OCI-LY1 (cell line): ENCODE results near the gene PIK3R5.

Experiments used
- H2AFZ ChIP-seq: fragments of 200-600 bp; sonication (generic), shearing (Covaris generic); 2 replicates; pipeline ENCODE4 v1.6.0; 2014; ENCODE audit warnings: antibody characterized with exemption, mild to moderate bottlenecking, low read length
- H3F3A ChIP-seq: fragments of 200-600 bp; sonication (generic), shearing (Covaris generic); 2 replicates; pipeline ENCODE4 v1.6.0; 2014; ENCODE audit warnings: mild to moderate bottlenecking, antibody characterized with exemption, low read length, moderate library complexity; ENCODE audit not compliant: insufficient read depth
- H3K27ac ChIP-seq: fragments of 200-600 bp; sonication (generic); 2 replicates; pipeline ENCODE4 v1.5.1; 2014; ENCODE audit warnings: low read length, mixed run types, mild to moderate bottlenecking, low read depth; ENCODE audit not compliant: poor library complexity, severe bottlenecking
- H3K27me3 ChIP-seq: fragments of 200-600 bp; sonication (generic); 2 replicates; pipeline ENCODE4 v1.6.0; 2014; ENCODE audit warnings: antibody characterized with exemption, mild to moderate bottlenecking, low read length, moderate library complexity; ENCODE audit not compliant: insufficient read depth
- H3K36me3 ChIP-seq: fragments of 200-600 bp; sonication (generic); 2 replicates; pipeline ENCODE4 v1.6.1; 2014; ENCODE audit warnings: mild to moderate bottlenecking, antibody characterized with exemption, low read length, moderate library complexity, mixed read lengths; ENCODE audit not compliant: insufficient read depth
- H3K4me1 ChIP-seq: fragments of 200-600 bp; sonication (generic); 2 replicates; pipeline ENCODE4 v1.5.1; 2014; ENCODE audit warnings: mild to moderate bottlenecking, low read length, moderate library complexity; ENCODE audit not compliant: insufficient read depth, severe bottlenecking
- H3K4me2 ChIP-seq: fragments of 200-600 bp; sonication (generic), shearing (Covaris generic); 2 replicates; pipeline ENCODE4 v1.6.1; 2014; ENCODE audit warnings: low read length
- H3K4me3 ChIP-seq: fragments of 200-600 bp; sonication (generic); 2 replicates; pipeline ENCODE4 v1.5.1; 2014; ENCODE audit warnings: low read length, low read depth, mild to moderate bottlenecking, mixed read lengths; ENCODE audit not compliant: poor library complexity, severe bottlenecking
- H3K79me2 ChIP-seq: fragments of 200-600 bp; shearing (Covaris generic); 2 replicates; pipeline ENCODE4 v1.6.1; 2016; ENCODE audit warnings: mixed run types, low read length, mixed read lengths; ENCODE audit not compliant: insufficient read depth
- H3K9ac ChIP-seq: fragments of 200-600 bp; sonication (generic), shearing (Covaris generic); 2 replicates; pipeline ENCODE4 v1.6.1; 2014; ENCODE audit warnings: mild to moderate bottlenecking, low read length, mixed read lengths
- H3K9me2 ChIP-seq: fragments of 200-600 bp; sonication (generic), shearing (Covaris generic); 2 replicates; pipeline ENCODE4 v1.6.1; 2014; ENCODE audit warnings: low read depth, mild to moderate bottlenecking, low read length, mixed read lengths
- H3K9me3 ChIP-seq: fragments of 200-600 bp; shearing (Covaris generic); 2 replicates; pipeline ENCODE4 v1.6.1; 2014; ENCODE audit warnings: low read length, mixed read lengths
- H4K20me1 ChIP-seq: fragments of 200-600 bp; sonication (generic), shearing (Covaris generic); 2 replicates; pipeline ENCODE4 v1.6.0; 2016; ENCODE audit warnings: mild to moderate bottlenecking, low read length; ENCODE audit not compliant: insufficient read depth
- EZH2 ChIP-seq: fragments of 200-600 bp; sonication (generic), shearing (Covaris generic); IDR thresholded peaks from 2 replicates; pipeline ENCODE4 v1.8.0; 2017; ENCODE audit warnings: borderline replicate concordance, mixed run types, mild to moderate bottlenecking, antibody characterized with exemption, low read length, moderate library complexity, mixed read lengths
- TF ChIP-seq, protein P1 (sequence below): fragments of 200-600 bp; sonication (generic), shearing (Covaris generic); IDR thresholded peaks from 2 replicates; pipeline ENCODE4 v1.5.1; 2017; ENCODE audit warnings: mild to moderate bottlenecking, antibody characterized with exemption, low read length, moderate library complexity, mixed read lengths

The PIK3R5 gene

DNA sequence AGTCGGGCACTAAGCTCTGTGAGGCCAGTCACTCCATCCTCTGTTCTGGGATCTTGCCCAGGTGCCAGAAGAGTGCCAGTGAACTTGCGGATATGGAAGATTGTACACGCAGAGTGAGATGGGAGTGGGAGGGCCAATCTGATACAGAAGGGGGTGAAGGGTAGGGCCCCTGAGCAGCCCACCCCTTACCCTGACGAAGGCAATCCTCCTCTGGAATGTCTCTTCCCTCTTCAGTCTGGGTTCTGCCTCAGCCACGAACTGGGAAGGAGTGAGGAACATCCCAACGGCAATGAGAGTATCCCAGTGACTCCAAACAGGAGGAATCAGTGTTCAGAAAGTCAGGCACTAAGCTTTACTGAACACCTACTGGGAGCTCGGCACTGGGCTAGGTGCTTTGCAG is 86.1 kb downstream of the PIK3R5 start:
- H3K9ac ChIP-seq, result no peak overlapping the region
- no peaks in the 10 kb centered on the region for H3F3A ChIP-seq
- H3K9me3 ChIP-seq, result no peaks in the 10 kb centered on the region

DNA sequence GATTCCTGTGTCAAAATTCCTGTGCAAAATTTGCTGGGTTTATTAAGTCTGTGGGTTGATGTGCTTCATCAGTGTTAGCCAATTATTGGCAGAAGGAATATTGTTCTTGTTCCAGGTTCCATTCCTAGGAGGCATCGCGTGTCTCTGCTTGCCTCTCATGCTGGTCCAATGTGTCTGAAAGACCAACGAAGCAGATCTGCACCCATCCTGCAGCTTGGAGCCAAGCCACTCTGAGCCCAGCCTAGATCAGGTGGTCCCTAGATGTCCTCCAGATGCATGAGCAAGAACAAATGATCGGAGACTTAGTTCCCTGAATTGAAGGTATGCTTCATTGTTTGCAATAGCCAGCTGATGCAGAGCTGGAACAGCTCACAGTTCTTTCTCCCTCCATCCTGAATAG is 87.5 kb downstream of the PIK3R5 start:
- H3K4me3 ChIP-seq, result no peak overlapping the region
- H3K36me3 ChIP-seq, result no peaks in the 10 kb centered on the region
- no peaks in the 10 kb centered on the region for H3K79me2 ChIP-seq
- no peak overlapping the region for H3K4me2 ChIP-seq
- no peak overlapping the region for H3K27ac ChIP-seq
- H3K9ac ChIP-seq, result no peak overlapping the region
- H2AFZ ChIP-seq, result no peak overlapping the region
- H3K9me3 ChIP-seq, result no peaks in the 10 kb centered on the region
- no peaks in the 10 kb centered on the region for H3K9me2 ChIP-seq
- no peaks in the 10 kb centered on the region for H4K20me1 ChIP-seq
- TF ChIP-seq EZH2, result no peak
- TF ChIP-seq, protein P1, sequence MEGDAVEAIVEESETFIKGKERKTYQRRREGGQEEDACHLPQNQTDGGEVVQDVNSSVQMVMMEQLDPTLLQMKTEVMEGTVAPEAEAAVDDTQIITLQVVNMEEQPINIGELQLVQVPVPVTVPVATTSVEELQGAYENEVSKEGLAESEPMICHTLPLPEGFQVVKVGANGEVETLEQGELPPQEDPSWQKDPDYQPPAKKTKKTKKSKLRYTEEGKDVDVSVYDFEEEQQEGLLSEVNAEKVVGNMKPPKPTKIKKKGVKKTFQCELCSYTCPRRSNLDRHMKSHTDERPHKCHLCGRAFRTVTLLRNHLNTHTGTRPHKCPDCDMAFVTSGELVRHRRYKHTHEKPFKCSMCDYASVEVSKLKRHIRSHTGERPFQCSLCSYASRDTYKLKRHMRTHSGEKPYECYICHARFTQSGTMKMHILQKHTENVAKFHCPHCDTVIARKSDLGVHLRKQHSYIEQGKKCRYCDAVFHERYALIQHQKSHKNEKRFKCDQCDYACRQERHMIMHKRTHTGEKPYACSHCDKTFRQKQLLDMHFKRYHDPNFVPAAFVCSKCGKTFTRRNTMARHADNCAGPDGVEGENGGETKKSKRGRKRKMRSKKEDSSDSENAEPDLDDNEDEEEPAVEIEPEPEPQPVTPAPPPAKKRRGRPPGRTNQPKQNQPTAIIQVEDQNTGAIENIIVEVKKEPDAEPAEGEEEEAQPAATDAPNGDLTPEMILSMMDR, result no peak
- H3K27me3 ChIP-seq, result no peaks in the 10 kb centered on the region; the same call in 1 of the 2 replicates
- H3K4me1 ChIP-seq, result no peaks in the 10 kb centered on the region
- H3F3A ChIP-seq, result no peaks in the 10 kb centered on the region

More for the DNA sequence above, 86.1 kb downstream of the PIK3R5 start:
- H3K27me3 ChIP-seq, result no peaks in the 10 kb centered on the region; the same call in 1 of the 2 replicates
- no peak overlapping the region for H3K4me3 ChIP-seq
- H3K4me1 ChIP-seq, result no peaks in the 10 kb centered on the region
- H3K4me2 ChIP-seq, result no peak overlapping the region
- no peak overlapping the region for H2AFZ ChIP-seq
- H4K20me1 ChIP-seq, result no peaks in the 10 kb centered on the region
- no peaks in the 10 kb centered on the region for H3K79me2 ChIP-seq
- H3K27ac ChIP-seq, result no peak overlapping the region
- H3K36me3 ChIP-seq, result no peaks in the 10 kb centered on the region
- TF ChIP-seq, protein P1, result no peak
- no peak for TF ChIP-seq EZH2
- H3K9me2 ChIP-seq, result no peaks in the 10 kb centered on the region

DNA sequence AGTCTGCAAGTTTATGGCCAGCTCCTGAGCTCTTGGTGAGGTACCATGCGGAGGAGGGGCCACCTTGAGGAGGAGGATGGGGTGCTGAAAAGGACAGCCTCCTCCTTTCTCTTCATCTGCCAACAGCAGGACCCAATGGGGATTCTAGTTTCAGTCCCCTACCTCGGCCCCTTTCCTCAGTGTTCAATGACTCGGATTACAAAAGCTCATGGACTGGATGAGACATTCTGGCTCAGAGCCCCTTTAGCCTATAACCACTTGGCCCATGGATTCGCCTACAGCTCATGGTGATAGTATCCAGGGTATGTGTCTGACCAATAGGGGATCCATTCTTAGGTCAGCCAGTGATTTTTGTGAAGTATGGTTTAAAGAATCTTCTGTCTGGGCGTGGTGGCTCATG is 89.5 kb downstream of the PIK3R5 start:
- no peak overlapping the region for H3K4me2 ChIP-seq
- H3K27ac ChIP-seq, result no peak overlapping the region
- no peaks in the 10 kb centered on the region for H3K9me2 ChIP-seq
- H3K27me3 ChIP-seq, result no peaks in the 10 kb centered on the region; the same call in 1 of the 2 replicates
- no peak overlapping the region for H2AFZ ChIP-seq
- H3K4me1 ChIP-seq, result no peaks in the 10 kb centered on the region
- TF ChIP-seq, protein P1, result no peak
- no peak for TF ChIP-seq EZH2
- H3K36me3 ChIP-seq, result no peaks in the 10 kb centered on the region
- no peaks in the 10 kb centered on the region for H3K79me2 ChIP-seq
- no peak overlapping the region for H3K4me3 ChIP-seq
- no peak overlapping the region for H3K9ac ChIP-seq
- H4K20me1 ChIP-seq, result no peaks in the 10 kb centered on the region
- no peaks in the 10 kb centered on the region for H3F3A ChIP-seq
- no peaks in the 10 kb centered on the region for H3K9me3 ChIP-seq
